HEK293 (cell line): ENCODE results near the gene GYG1.

Experiments
- ATF2 ChIP-seq: fragments of 450-650 bp; formaldehyde crosslinking; IDR thresholded peaks from 2 replicates; pipeline ENCODE4 v1.5.1; 2016; ENCODE audit warnings: missing biosample characterization, missing genetic modification characterization, low read depth
- CTCF ChIP-seq: fragments of 450-650 bp; formaldehyde crosslinking; IDR thresholded peaks from 2 replicates; pipeline ENCODE4 v1.5.1; 2016; ENCODE audit warnings: missing biosample characterization, missing genetic modification characterization
- ZBTB7A ChIP-seq: fragments of 450-650 bp; formaldehyde crosslinking; IDR thresholded peaks from 2 replicates; pipeline ENCODE4 v1.5.1; 2016; ENCODE audit warnings: low read depth, missing biosample characterization, missing genetic modification characterization
- ZNF211 ChIP-seq: fragments of 450-650 bp; formaldehyde crosslinking; IDR thresholded peaks from 2 replicates; pipeline ENCODE4 v1.5.1; 2016; ENCODE audit warnings: low read depth, missing biosample characterization, missing genetic modification characterization
- ZNF558 ChIP-seq: fragments of 450-650 bp; formaldehyde crosslinking; IDR thresholded peaks from 2 replicates; pipeline ENCODE4 v1.5.1; 2016; ENCODE audit warnings: missing biosample characterization, missing genetic modification characterization
- ZNF785 ChIP-seq: fragments of 450-650 bp; formaldehyde crosslinking; IDR thresholded peaks from 2 replicates; pipeline ENCODE4 v1.5.1; 2016; ENCODE audit warnings: missing biosample characterization, missing genetic modification characterization
- TF ChIP-seq, protein P1 (sequence below): fragments of 450-650 bp; formaldehyde crosslinking; optimal IDR thresholded peaks from 2 replicates; pipeline ENCODE3; 2016; ENCODE audit warnings: missing biosample characterization, mild to moderate bottlenecking, missing genetic modification characterization
- TF ChIP-seq, protein P2 (sequence below): fragments of 450-650 bp; formaldehyde crosslinking; IDR thresholded peaks from 2 replicates; pipeline ENCODE4 v1.5.1; 2016; ENCODE audit warnings: missing biosample characterization, missing genetic modification characterization

DNA sequence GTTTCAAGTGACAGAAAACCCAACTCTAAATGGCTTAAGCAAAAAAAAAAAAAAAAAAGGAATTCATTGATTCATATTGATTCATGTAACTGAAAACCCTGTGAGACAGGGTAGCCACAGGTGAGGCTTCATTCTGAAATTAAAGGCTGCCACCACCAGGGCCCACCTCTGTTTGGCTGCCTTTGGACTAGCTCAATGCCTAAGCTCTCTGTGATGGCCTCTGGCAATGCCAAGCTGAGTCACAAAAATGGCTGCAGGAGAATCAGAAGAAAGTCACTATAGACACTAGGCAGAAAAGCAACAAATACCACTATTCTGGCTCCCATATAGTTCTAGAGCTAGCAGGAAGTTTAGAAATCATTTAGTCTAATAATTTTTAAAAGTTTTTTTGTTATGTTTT is 38.2 kb upstream of the GYG1 start:
- no peak for TF ChIP-seq CTCF (tag by site-specific recombination)
- TF ChIP-seq, protein P1, sequence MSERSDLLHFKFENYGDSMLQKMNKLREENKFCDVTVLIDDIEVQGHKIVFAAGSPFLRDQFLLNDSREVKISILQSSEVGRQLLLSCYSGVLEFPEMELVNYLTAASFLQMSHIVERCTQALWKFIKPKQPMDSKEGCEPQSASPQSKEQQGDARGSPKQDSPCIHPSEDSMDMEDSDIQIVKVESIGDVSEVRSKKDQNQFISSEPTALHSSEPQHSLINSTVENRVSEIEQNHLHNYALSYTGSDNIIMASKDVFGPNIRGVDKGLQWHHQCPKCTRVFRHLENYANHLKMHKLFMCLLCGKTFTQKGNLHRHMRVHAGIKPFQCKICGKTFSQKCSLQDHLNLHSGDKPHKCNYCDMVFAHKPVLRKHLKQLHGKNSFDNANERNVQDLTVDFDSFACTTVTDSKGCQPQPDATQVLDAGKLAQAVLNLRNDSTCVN (tag by site-specific recombination) = no peak
- no peak for TF ChIP-seq ZBTB7A
- TF ChIP-seq ZNF211 = no peak
- TF ChIP-seq ZNF785 (tag by site-specific recombination) = no peak
- TF ChIP-seq, protein P2, sequence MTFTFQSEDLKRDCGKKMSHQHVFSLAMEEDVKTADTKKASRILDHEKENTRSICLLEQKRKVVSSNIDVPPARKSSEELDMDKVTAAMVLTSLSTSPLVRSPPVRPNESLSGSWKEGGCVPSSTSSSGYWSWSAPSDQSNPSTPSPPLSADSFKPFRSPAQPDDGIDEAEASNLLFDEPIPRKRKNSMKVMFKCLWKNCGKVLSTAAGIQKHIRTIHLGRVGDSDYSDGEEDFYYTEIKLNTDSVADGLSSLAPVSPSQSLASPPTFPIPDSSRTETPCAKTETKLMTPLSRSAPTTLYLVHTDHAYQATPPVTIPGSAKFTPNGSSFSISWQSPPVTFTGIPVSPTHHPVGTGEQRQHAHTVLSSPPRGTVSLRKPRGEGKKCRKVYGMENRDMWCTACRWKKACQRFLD (tag by site-specific recombination) = no peak
- TF ChIP-seq ZNF558 (tag by site-specific recombination) = no peak
- no peak for TF ChIP-seq ATF2 (tag by site-specific recombination)
